Posterior vena cava (tissue), 2 donors: ENCODE results near the gene CCDC146. TPM values are rescaled to one million over a fixed set of nuclear protein-coding genes. Genes with fewer than 3 reads are reported as not detected.
"Not testable (repeated sequence)": the region's sequence is repeated elsewhere in the genome, so short reads cannot be mapped to it uniquely, and the experiment has no call there.

Experiments
- DNase-seq: peaks from one replicate; pipeline ENCODE4 v3.0.0-alpha.2; 2020; ENCODE audit warnings: low spot score
- intact Hi-C, 2 donors: fragments of 100-400 bp; cut with DNase I; formaldehyde crosslinking; loops; one replicate each; pipeline versions ENCODE4 v1.14.1 to v1.14.2; 2022 to 2023
- long read RNA-seq, 2 donors: library from polyadenylated mRNA; unstranded; transcript quantifications; one replicate each; pipeline ENCODE4 v2.0.0, GENCODE V29; 2020 to 2021
- total RNA-seq, 2 donors: library from RNA; stranded (reverse); fragmentation: NEBNext Ultra II Directional; extraction: Animal tissue kit (Norgen Biotek cat#: 25700); gene quantifications; one replicate each; pipeline ENCODE4 v1.2.1, GENCODE V29; 2021
- donor health status: DM: yes; HTN: yes; CAD: no.
- donor health status: DM: yes; HTN: yes; CAD: no.

The CCDC146 gene, protein sequence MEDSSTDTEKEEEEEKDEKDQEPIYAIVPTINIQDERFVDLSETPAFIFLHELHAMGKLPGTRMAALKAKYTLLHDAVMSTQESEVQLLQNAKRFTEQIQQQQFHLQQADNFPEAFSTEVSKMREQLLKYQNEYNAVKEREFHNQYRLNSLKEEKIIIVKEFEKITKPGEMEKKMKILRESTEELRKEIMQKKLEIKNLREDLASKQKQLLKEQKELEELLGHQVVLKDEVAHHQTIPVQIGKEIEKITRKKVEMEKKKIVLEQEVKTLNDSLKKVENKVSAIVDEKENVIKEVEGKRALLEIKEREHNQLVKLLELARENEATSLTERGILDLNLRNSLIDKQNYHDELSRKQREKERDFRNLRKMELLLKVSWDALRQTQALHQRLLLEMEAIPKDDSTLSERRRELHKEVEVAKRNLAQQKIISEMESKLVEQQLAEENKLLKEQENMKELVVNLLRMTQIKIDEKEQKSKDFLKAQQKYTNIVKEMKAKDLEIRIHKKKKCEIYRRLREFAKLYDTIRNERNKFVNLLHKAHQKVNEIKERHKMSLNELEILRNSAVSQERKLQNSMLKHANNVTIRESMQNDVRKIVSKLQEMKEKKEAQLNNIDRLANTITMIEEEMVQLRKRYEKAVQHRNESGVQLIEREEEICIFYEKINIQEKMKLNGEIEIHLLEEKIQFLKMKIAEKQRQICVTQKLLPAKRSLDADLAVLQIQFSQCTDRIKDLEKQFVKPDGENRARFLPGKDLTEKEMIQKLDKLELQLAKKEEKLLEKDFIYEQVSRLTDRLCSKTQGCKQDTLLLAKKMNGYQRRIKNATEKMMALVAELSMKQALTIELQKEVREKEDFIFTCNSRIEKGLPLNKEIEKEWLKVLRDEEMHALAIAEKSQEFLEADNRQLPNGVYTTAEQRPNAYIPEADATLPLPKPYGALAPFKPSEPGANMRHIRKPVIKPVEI
- total RNA-seq: 10 to 100 TPM; 12.7 to 12.9 TPM
- long read RNA-seq, donor 1, partial matches to known transcripts: 2 of 6 reads
- long read RNA-seq, donor 1, other reads (novel, unspliced or antisense): 4 of 6 reads
- long read RNA-seq, donor 2, partial matches to known transcripts: 1 of 4 reads
- long read RNA-seq, donor 2, other reads (novel, unspliced or antisense): 2 of 4 reads

DNA sequence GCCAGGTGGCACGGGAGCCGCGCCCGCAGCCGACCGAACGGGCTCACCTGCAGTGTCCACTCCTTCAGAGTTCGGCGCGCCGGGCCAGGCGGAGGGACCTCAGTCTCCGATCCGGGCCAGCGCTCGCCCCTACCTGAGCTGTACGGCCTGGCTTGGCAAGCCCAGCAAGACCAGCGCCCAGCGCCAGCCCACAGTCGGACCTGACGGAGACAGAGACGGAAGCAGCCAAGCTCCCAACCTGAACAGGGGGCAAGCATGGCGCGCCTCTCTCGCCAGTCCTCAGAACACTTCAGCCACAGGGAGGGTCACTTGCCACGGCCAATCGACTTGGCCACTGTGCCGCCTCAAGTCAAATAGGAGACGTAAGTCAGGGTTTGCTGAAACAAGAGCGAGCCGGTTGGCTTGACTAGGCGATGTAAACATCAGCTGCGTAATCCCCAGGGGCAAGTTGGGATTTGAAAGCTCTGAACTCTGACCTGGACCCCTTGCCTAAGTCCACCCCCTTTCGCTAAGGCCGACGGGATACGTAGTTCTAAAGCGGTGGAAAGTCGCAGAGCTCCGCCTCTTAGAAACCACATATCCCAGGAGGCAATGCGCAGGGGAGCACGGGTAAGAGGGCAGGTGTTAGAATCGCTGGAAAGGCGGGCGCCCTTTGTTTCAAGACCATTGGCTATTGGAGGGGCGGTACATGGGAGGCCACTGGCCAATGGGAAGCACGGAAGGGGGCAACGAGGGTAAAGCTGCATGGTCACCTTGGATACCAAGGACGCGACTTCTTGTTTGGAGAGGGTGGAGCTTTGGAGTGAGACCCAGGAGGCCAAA is at the start of gene CCDC146:
TSS of gene CCDC146 (plus strand) at position 756 of the 822 bp plus-strand sequence. CDS start 45,054 bp downstream, outside the sequence.
- DNase-seq: peak; percentile 99
- intact Hi-C loops: not testable (repeated sequence)

- intact Hi-C loops, DNase-seq: not testable (repeated sequence)
Observed at GRCh38 chr7:77074786-77075396, 47.5 kb upstream of the CCDC146 start.

DNA sequence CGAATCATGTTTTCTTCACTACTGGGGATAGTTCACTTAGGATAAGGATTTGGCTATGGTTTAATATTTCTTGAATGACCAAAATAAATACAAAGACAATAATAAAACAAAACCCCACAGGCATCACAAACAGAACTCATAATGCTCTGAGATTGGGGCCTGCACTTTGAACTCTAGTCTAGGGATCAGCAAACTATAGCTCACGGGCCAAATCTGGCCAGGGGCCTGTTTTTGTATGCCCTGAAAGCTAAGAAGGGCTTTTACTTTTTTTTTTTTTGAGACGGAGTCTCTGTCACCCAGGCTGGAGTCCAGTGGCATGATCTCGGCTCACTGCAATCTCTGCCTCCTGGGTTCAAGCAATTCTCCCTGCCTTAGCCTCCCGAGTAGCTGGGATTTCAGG is 45.4 kb upstream of the CCDC146 start:
- DNase-seq, intact Hi-C loops: not testable (repeated sequence)

DNA sequence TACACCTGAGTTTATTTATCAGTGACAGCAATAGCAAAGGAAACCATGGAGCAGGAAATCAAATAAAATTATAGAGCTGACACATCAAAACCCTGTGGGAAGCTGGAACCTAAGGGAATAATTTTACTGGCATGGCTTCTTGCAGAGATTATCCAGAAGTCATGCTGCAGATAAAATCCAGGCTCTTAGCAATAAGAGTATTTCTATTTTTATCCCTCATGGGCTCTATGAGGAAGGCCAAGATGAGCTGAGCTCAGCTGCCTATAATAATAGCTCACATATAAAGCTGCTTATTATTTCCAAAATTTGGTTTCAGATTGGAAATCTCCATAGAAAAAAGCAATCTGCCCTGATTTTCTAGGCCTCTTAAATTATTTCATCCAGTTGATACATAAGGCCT is 43.3 kb upstream of the CCDC146 start:
- DNase-seq, intact Hi-C loops: not testable (repeated sequence)

GRCh38 chr7:77079624-77080023 is 42.8 kb upstream of the CCDC146 start:
- intact Hi-C loops, DNase-seq: not testable (repeated sequence)

DNA sequence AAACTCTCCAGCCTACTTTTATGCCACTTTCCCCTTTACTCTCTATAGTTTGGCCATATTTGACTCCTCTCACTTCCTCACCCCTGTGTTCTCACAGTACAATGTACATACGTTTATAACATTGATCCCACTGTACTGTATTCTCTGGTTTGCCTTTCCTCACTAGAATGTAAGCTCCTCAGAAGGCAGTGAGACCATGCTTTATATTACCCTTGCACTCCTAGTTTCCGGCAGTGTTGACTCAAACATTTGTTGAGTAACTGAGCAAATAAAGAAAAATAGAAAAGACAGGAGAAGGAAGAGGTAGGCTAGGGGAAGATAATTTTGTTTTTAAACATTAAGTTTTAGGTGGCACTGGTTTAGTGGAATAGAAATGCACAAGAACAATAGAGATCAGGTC is 42.2 kb upstream of the CCDC146 start:
- intact Hi-C loops, DNase-seq: not testable (repeated sequence)

DNA sequence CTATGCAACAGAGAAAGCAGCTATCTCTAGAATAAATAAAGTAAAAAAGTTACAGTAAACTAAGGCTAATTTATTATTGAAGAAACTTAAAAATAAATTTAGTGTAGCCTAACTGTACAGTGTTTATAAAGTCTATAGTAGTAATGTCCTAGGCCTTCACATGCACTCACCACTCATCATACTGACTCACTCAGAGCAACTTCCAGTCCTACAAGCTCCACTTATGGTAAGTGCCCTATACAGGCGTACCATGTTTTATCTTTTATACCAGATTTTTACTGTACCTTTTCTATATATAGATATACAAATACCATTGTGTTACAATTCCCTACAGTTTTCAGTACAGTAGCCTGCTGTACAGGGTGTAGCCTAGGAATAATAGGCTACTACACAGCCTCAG is 40.2 kb upstream of the CCDC146 start:
- intact Hi-C loops, DNase-seq: not testable (repeated sequence)

DNA sequence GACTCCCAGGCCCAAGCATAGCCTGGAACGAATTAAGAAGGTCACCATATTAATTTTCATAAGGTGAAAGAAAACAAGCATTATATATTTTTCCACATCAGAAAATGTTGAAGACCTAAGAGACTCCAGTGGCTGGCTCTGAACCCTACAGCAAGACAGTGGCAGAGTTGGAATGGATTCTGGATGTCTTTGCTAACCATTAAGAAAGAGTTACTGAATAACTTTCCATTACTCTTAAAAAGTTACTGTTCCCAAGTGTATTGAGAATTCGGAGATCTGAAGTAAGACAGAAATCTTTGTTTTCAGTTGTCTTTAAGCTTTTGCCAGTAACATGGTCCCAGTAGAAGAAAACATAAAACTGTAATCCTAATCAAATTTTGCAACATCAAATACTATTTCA is 30.1 kb upstream of the CCDC146 start:
- intact Hi-C loops, DNase-seq: not testable (repeated sequence)

DNA sequence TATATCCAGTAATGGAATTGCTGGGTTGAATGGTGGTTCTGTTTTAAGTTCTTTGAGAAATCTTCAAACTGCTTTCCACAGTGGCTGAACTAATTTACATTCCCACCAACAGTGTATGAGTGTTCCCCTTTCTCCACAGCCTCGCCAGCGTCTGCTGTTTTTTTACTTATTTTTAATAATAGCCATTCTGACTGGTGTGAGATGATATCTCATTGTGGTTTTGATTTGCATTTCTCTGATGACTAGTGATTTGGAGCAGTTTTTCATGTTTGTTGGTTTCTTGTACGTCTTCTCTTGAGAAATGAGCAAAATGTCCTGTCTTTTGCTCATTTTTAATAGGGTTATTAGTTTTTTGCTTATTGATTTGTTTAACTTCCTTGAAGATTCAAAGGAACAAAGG is 21.9 kb upstream of the CCDC146 start:
- intact Hi-C loops, DNase-seq: not testable (repeated sequence)

- intact Hi-C loops: not testable (repeated sequence)
Observed at GRCh38 chr7:77101187-77101586, 21.2 kb upstream of the CCDC146 start.

DNA sequence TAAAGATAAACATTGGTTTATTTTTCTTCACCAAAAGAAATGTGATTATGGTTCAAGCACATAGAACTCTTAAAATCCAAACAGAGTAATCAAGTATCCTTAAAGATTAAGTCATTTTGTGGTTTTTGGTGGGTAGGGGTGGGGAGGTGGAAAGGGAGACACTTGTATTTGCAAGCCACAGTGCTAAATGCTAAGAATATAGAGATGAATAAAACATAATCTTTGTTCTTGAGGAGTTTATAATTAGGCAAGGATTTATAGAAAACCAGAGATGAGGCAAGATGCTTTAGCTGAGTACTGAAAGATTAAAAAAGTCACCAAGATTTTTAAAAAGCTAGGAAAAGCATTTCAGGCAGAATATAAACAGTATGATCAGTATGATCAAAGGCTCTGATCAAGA is 19.7 kb upstream of the CCDC146 start:
- DNase-seq, intact Hi-C loops: not testable (repeated sequence)

More at GRCh38 chr7:77101187-77101586, 21.2 kb upstream of the CCDC146 start:
- not testable (repeated sequence) for DNase-seq

DNA sequence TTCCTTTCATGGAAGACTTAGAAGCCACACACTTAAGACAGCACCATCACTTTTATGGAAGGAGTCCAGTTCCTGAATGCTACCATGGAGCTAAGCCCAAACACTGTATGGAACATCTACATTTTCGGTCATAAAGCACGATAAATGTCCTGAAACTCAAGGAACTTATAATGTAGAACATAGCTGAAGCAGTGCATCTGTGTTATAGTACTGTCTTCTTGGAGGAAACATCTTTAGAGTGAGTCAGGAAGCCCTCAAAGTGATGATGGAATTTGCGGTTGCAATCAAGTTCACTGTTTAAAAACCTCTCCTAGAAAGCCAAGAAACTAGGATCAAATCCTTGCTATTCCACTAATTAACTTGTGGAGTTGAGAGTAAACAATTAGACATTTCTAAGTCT is 16.5 kb upstream of the CCDC146 start:
- intact Hi-C loops, DNase-seq: not testable (repeated sequence)

DNA sequence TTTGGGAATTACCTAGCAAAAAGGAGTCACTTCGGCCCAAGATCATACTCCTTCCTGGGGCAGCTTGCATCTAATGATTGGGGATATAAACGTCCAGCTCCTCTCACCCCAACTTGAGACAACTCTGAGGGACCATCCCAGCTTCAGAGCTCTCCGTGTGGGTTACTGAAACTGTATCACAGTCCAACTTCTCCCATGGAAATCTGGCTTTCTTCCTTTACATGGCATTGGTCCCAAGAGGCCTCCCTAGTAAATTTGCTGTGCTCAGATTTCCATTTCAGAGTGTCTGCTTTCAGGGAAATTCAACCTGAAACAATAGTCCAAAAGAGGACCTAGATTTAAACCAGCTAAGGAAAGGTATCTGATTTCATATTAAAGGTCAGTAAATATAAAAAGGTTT is 14.8 kb upstream of the CCDC146 start:
- intact Hi-C loops, DNase-seq: not testable (repeated sequence)

DNA sequence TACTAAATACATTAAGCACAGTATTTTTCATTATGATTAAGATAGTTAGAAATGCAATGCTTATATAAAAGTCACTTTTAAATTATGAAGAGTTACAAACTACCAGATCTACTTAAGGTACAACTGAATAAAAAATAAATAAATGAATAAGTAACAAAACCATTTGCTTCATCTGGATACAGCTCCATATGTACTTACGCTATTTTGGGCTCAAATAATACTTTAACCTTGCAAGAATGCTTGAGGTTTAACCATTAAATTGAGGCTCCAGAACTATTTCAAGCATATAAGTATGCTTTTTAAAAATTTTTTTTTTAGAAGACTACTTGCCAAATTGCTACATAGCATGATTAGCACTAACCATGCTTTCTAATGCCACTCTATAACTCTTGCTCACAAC is 14.1 kb upstream of the CCDC146 start:
- intact Hi-C loops, DNase-seq: not testable (repeated sequence)

- intact Hi-C loops, DNase-seq: not testable (repeated sequence)
Observed at GRCh38 chr7:77112719-77113306, 9.6 kb upstream of the CCDC146 start.

DNA sequence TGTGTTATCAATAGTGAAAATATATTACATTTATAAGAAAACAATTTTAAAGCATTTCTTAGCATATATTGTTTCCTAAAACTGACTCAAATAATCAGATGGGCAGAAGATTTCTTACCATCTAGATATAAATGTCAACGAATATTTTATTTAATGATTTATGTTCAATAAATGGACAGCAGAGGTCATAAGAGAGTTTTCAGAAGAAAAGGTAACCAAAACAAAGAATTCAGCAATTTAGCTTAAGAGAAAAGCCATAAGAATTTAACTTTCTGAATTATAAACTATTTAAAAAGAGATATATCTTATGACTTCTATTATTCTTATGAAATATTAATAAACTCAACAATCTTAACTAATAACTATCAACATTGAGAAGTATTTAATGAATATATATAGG is 3.1 kb downstream of the CCDC146 start:
- DNase-seq, intact Hi-C loops: not testable (repeated sequence)

GRCh38 chr7:77127009-77127408 is 4.6 kb downstream of the CCDC146 start:
- DNase-seq, intact Hi-C loops: not testable (repeated sequence)
